CD4-positive, CD25-positive, alpha-beta regulatory T cell (primary cell): ENCODE measurements around the gene MRPL24. TPM values are rescaled to one million over a fixed set of nuclear protein-coding genes. Genes with fewer than 3 reads are reported as not detected.
A peak's percentile ranks its signal among the peaks of the same experiment; 100 is the strongest.

Experiments
- ATAC-seq, 2 donors: fragments of 150-1000 bp; cut with Tn5 transposase; one replicate each; pipeline ENCODE4 v1.10.0; 2021; ENCODE audit warnings: low read depth in 2 of 2, moderate number of reproducible peaks in 2 of 2, moderate library complexity in 1 of 2
- DNase-seq, 3 donors: peaks; one replicate each; pipeline versions ENCODE4 v3.0.0 to v3.0.0-alpha.2; 2012 to 2022; ENCODE audit warnings: mixed read lengths in 1 of 3
- H3K27ac ChIP-seq: one replicate; pipeline ENCODE4 v1.7.0; 2013; ENCODE audit warnings: mild to moderate bottlenecking, low read length; ENCODE audit not compliant: insufficient read depth, poor library complexity, severe bottlenecking
- H3K27me3 ChIP-seq: one replicate; pipeline ENCODE4 v1.7.0; 2013; ENCODE audit warnings: low read length; ENCODE audit not compliant: control insufficient read depth, insufficient read depth
- H3K36me3 ChIP-seq: one replicate; pipeline ENCODE4 v1.7.0; 2013; ENCODE audit warnings: mild to moderate bottlenecking, low read length, moderate library complexity; ENCODE audit not compliant: control insufficient read depth, insufficient read depth
- H3K4me1 ChIP-seq: 2 replicates; pipeline ENCODE4 v1.7.0; 2013; ENCODE audit warnings: mild to moderate bottlenecking, low read length; ENCODE audit not compliant: insufficient read depth, control insufficient read depth, poor library complexity, severe bottlenecking
- H3K4me3 ChIP-seq: one replicate; pipeline ENCODE4 v1.7.0; 2013; ENCODE audit warnings: low read depth, mild to moderate bottlenecking, low read length, moderate library complexity
- H3K9me3 ChIP-seq, 2 experiments: 1 replicate in 1 of 2; 2 replicates in 1 of 2; pipeline ENCODE4 v1.7.0; 2013; ENCODE audit warnings: low read length in 2 of 2, mild to moderate bottlenecking in 1 of 2, moderate library complexity in 1 of 2; ENCODE audit not compliant: control insufficient read depth in 2 of 2
- H3K27ac Mint-ChIP-seq, 3 donors: one replicate each; pipeline ENCODE4 v1.8.0; 2020 to 2022; ENCODE audit warnings: mild to moderate bottlenecking in 3 of 3, mixed read lengths in 3 of 3, moderate library complexity in 2 of 3
- H3K27me3 Mint-ChIP-seq: one replicate; pipeline ENCODE4 v1.8.0; 2022; ENCODE audit warnings: mild to moderate bottlenecking, mixed read lengths
- H3K36me3 Mint-ChIP-seq: one replicate; pipeline ENCODE4 v1.8.0; 2020; ENCODE audit warnings: mixed read lengths
- H3K4me1 Mint-ChIP-seq, 4 donors: one replicate each; pipeline ENCODE4 v1.8.0; 2020 to 2022; ENCODE audit warnings: mixed read lengths in 4 of 4, mild to moderate bottlenecking in 1 of 4
- H3K4me3 Mint-ChIP-seq, 4 donors: one replicate each; pipeline ENCODE4 v1.8.0; 2020 to 2022; ENCODE audit warnings: mild to moderate bottlenecking in 4 of 4, mixed read lengths in 4 of 4, moderate library complexity in 3 of 4
- H3K9me3 Mint-ChIP-seq, 7 donors: one replicate each; pipeline ENCODE4 v1.8.0; 2020 to 2022; ENCODE audit warnings: mixed read lengths in 7 of 7, mild to moderate bottlenecking in 3 of 7, moderate library complexity in 2 of 7
- polyA plus RNA-seq, 4 donors: library from polyadenylated mRNA; unstranded; fragments of 300-500 nt; fragmentation: Illumina TruSeq; gene quantifications; one replicate each; pipeline ENCODE4 v1.2.3, GENCODE V29; 2021
- total RNA-seq: library from RNA; stranded (reverse); gene quantifications from one replicate; pipeline ENCODE4 v1.2.3, GENCODE V29; 2022

MRPL24 gene
- total and polyA plus RNA-seq, 5 donors from 2014 or later, result 18.2 to 86.4 (median 77.7) TPM

DNA sequence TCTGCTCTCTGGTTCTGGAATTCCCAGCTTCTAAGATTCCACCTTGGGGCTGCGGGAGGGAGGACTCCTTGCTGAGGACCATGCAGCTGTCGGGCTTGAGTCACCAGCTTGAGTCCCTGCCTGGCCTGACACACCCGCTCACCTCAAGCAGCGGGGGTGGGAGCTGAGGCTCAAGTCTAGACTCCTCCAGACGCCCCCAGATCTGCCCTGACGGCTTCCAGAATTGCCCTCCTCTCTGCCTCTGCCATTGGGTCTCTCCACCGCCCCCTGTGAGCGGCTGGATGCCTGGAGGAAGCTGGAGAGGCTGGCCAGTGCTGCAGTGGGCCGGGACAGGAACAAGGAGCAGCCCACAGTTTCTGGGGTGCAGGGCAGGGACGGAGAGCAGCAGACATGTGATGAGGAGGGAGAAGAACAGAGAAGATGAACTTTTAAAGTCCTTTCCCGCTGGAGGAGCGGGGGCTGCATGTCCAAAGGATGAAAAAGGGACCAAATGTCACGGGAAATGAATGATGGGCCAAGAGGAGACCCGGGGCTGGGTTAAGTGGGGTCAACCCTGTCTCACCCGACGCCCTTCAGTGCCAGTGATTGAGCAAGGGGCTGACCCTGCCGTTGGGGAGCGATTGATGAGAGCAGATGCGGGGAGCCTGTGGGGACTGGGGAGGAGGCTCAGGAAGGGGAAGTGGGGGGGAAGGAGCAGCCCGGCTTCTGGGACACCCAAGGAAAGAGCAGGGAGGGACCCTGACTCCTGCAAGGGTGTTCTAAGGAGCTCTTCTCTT is 49.0 kb downstream of the MRPL24 start:
- Histone ChIP-seq H3K4me3 (no peak overlapping the region), H3K27me3 (peaks cover 7% of the 10 kb centered on the region), H3K36me3 (no peaks in the 10 kb centered on the region), H3K4me1 (peaks cover 16% of the 10 kb centered on the region), H3K27ac (no peak overlapping the region), H3K9me3 (no peaks in the 10 kb centered on the region)
- Mint-ChIP-seq H3K4me1 (peaks cover 0 to 28% (median 13%) of the 10 kb centered on the region in 4 donors), H3K27me3 (peaks cover 71% of the 10 kb centered on the region), H3K4me3 (no peak overlapping the region), H3K27ac (no peak overlapping the region), H3K9me3 (no peaks in the 10 kb centered on the region), H3K36me3 (no peaks in the 10 kb centered on the region)
- ATAC-seq (no peak), DNase-seq (no peak)

- H3K27me3 Mint-ChIP-seq, result peaks cover 67% of the 10 kb centered on the region
- H3K9me3 Mint-ChIP-seq, result no peaks in the 10 kb centered on the region
- no peak overlapping the region for H3K27ac ChIP-seq
- H3K4me1 ChIP-seq, result peaks cover 16% of the 10 kb centered on the region
- no peak overlapping the region for H3K4me3 ChIP-seq
- H3K36me3 Mint-ChIP-seq, result no peaks in the 10 kb centered on the region
- no peak overlapping the region for H3K27ac Mint-ChIP-seq
- ATAC-seq (no peak), DNase-seq (no peak)
- H3K4me1 Mint-ChIP-seq, result peaks cover 0 to 28% (median 13%) of the 10 kb centered on the region in 4 donors
- no peaks in the 10 kb centered on the region for H3K36me3 ChIP-seq
- no peak overlapping the region for H3K4me3 Mint-ChIP-seq
- no peaks in the 10 kb centered on the region for H3K9me3 ChIP-seq
- peaks cover 7% of the 10 kb centered on the region for H3K27me3 ChIP-seq
Observed at GRCh38 chr1:156691191-156691590, 49.7 kb downstream of the MRPL24 start.

DNA sequence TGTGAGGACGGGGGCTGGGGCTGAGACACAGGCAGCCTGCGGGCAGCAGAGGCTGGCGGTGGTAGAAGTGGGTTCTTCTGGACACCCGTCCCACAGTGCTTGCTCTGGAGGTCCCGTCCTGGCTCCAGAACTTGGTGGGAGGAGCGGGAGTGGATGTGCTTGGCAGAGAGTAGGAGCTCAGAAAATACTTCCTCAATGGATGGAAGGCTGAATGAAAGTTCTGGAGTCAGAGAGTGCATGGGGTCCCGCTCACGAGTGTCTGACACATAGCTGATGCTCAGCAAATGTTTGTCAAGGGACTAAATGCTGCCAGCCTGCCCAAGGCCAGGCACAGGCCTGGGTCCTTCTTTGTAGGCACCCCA is 50.2 kb downstream of the MRPL24 start:
- Histone ChIP-seq H3K27ac (no peak overlapping the region), H3K9me3 (no peaks in the 10 kb centered on the region), H3K27me3 (peaks cover 7% of the 10 kb centered on the region), H3K4me1 (peaks cover 16% of the 10 kb centered on the region), H3K36me3 (no peaks in the 10 kb centered on the region), H3K4me3 (no peak overlapping the region)
- Mint-ChIP-seq H3K27me3 (peaks cover 70% of the 10 kb centered on the region), H3K4me3 (no peak overlapping the region), H3K9me3 (no peaks in the 10 kb centered on the region), H3K36me3 (no peaks in the 10 kb centered on the region), H3K27ac (no peak overlapping the region), H3K4me1 (peaks cover 0 to 28% (median 13%) of the 10 kb centered on the region in 4 donors)
- ATAC-seq (no peak), DNase-seq (no peak)

DNA sequence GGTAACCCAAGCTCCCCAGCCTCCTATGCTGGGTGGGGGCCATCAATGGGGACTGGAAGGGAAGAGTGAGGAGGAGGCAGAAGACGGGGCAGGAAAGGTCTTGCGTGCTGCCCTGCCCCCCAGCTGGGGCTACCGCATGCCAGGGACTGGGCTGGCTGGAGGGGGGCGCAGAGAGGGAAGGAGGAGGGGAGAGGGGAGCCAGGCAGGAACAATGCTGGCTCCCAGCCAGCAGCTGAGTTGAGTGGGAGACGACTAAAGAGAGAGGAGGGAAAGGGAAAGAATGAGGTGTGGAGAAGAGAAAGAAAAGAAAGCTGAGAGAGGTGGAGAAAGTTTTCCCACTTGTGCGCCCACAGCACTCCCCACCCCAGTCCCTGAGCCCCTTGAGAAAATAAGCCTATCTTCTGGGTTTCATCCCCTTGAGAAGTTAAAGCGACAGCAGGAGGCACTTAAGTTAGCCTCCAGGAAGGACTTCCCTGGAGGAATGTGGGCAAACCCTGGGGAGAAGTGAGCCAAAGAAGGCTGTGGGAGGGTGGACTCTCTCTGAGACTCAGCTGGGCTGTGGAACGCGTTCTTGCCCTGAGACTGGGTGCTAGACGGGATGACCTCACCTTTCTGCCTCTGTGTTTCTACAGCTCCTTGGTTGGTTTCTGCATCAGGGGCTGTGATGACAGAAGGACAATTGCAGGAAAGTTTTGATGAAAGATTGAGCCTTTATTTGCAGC is 50.8 kb downstream of the MRPL24 start:
- ATAC-seq (no peak), DNase-seq (no peak)
- Mint-ChIP-seq H3K27me3 (peaks cover 73% of the 10 kb centered on the region), H3K36me3 (no peaks in the 10 kb centered on the region), H3K4me1 (peaks cover 0 to 28% (median 13%) of the 10 kb centered on the region in 4 donors), H3K4me3 (no peak overlapping the region), H3K27ac (no peak overlapping the region), H3K9me3 (no peaks in the 10 kb centered on the region)
- Histone ChIP-seq H3K9me3 (no peaks in the 10 kb centered on the region), H3K36me3 (no peaks in the 10 kb centered on the region), H3K4me3 (no peak overlapping the region), H3K27me3 (peaks cover 7% of the 10 kb centered on the region), H3K4me1 (peaks cover 16% of the 10 kb centered on the region), H3K27ac (no peak overlapping the region)

DNA sequence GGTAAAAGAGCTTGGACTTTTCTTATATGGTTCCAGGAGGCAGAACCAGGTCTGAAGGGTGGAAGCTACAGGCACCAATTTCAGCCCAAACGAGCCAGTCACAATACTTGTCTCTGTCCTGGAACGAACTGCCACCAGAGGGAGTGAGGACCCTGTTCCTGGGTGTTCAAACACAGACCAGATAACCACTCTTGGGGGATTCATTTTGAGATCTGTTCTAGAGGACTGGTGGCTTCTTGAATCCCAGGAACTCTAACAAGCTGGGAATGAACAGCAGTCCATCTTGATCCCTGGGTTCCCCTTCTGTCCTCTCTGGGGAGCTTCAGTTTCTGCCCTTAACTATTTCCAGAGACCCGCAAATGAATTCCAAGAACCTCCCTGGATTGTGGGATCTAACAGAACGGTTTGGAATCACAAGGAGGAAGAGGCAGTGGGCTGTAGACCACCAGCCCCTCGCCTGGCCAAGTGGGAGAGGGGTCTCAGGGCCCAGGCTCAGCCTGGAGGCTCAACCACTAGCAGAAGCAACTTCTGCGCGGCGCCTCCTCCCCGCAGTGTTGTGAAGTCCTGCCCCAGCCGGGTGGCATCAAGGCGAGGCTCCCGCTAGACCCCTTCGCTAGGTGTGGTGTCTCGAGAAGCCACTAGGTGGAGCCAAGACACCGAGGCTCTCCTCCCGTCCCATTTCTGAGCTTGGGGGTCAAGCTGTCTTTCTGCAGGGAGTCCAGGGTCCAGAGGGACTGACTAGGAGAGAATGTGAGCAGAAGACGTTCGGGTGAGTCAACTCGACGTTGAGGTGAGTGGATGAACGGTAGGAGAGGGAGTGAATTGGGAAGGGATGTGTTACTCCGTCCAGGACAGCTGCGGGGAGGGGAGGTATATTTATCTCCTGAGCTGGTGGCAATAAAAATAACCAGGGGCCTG is 51.6 kb downstream of the MRPL24 start:
- Histone ChIP-seq H3K9me3 (no peaks in the 10 kb centered on the region), H3K36me3 (no peaks in the 10 kb centered on the region), H3K27me3 (peaks cover 7% of the 10 kb centered on the region), H3K27ac (no peak overlapping the region), H3K4me3 (no peak overlapping the region), H3K4me1 (peaks cover 16% of the 10 kb centered on the region)
- peaks cover 0 to 31% (median 10%) of the 10 kb centered on the region in 4 donors for H3K4me1 Mint-ChIP-seq
- H3K27ac Mint-ChIP-seq, result no peak overlapping the region
- no peaks in the 10 kb centered on the region for H3K9me3 Mint-ChIP-seq
- H3K27me3 Mint-ChIP-seq, result peaks cover 67% of the 10 kb centered on the region
- H3K4me3 Mint-ChIP-seq, result peak overlapping the region in 1 of 4 donors; percentile 67
- H3K36me3 Mint-ChIP-seq, result no peaks in the 10 kb centered on the region
- peak; percentile 91 to 92 for ATAC-seq
- DNase-seq, result peak; percentile 65 to 78 (median 76)

Other genes starting within 250 kb of the MRPL24 start
- 186 TPM for gene MEF2D, start 240.3 kb downstream of the MRPL24 start, total RNA-seq
- 10 to 100 TPM in 1 of 4 donors, 1 to 10 TPM in 3; 4.6 to 11.5 (median 6.4) TPM for gene MEF2D, start 240.3 kb downstream of the MRPL24 start, polyA plus RNA-seq
- 0.10 TPM for gene IQGAP3, start 168.5 kb downstream of the MRPL24 start, total RNA-seq
- gene IQGAP3, start 168.5 kb downstream of the MRPL24 start, polyA plus RNA-seq, result under 1 TPM; 0.05 to 0.98 (median 0.41) TPM
- 2.3 TPM for gene TTC24, start 161.4 kb downstream of the MRPL24 start, total RNA-seq
- under 1 TPM in 3 of 4 donors, not detected in 1; 0.34 to 0.65 (median 0.35) TPM for gene TTC24, start 161.4 kb downstream of the MRPL24 start, polyA plus RNA-seq
- 29.2 TPM for gene NAXE, start 149.3 kb downstream of the MRPL24 start, total RNA-seq
- gene NAXE, start 149.3 kb downstream of the MRPL24 start, polyA plus RNA-seq, result 100 to 1,000 TPM in 1 of 4 donors, 10 to 100 TPM in 3; 87.3 to 102 (median 92.2) TPM
- gene GPATCH4, start 139.6 kb downstream of the MRPL24 start, total RNA-seq, result 27.5 TPM
- gene GPATCH4, start 139.6 kb downstream of the MRPL24 start, polyA plus RNA-seq, result 10 to 100 TPM; 20.2 to 34.6 (median 27.6) TPM
- gene HAPLN2, start 121.7 kb downstream of the MRPL24 start, total RNA-seq, result not detected
- gene HAPLN2, start 121.7 kb downstream of the MRPL24 start, polyA plus RNA-seq, result not detected
- not detected for gene BCAN, start 99.0 kb downstream of the MRPL24 start, total RNA-seq
- gene BCAN, start 99.0 kb downstream of the MRPL24 start, polyA plus RNA-seq, result not detected
- 0.10 TPM for gene NES, start 63.7 kb downstream of the MRPL24 start, total RNA-seq
- gene NES, start 63.7 kb downstream of the MRPL24 start, polyA plus RNA-seq, result not detected
- gene CRABP2, start 35.5 kb downstream of the MRPL24 start, total RNA-seq, result 5.1 TPM
- not detected for gene CRABP2, start 35.5 kb downstream of the MRPL24 start, polyA plus RNA-seq
- gene METTL25B, start 12.6 kb downstream of the MRPL24 start, total RNA-seq, result 19.0 TPM
- 1 to 10 TPM; 4.3 to 8.7 (median 7.2) TPM for gene METTL25B, start 12.6 kb downstream of the MRPL24 start, polyA plus RNA-seq
- gene ISG20L2, start 12.3 kb downstream of the MRPL24 start, total RNA-seq, result 76.7 TPM
- 10 to 100 TPM; 15.8 to 17.8 (median 17.0) TPM for gene ISG20L2, start 12.3 kb downstream of the MRPL24 start, polyA plus RNA-seq
- 87.6 TPM for gene HDGF, start 10.6 kb upstream of the MRPL24 start, total RNA-seq
- gene HDGF, start 10.6 kb upstream of the MRPL24 start, polyA plus RNA-seq, result 10 to 100 TPM; 26.9 to 50.2 (median 36.7) TPM
- gene PRCC, start 26.4 kb upstream of the MRPL24 start, total RNA-seq, result 67.8 TPM
- 10 to 100 TPM; 35.5 to 43.3 (median 36.4) TPM for gene PRCC, start 26.4 kb upstream of the MRPL24 start, polyA plus RNA-seq
- 158 TPM for gene SH2D2A, start 75.8 kb upstream of the MRPL24 start, total RNA-seq
- gene SH2D2A, start 75.8 kb upstream of the MRPL24 start, polyA plus RNA-seq, result 10 to 100 TPM; 27.3 to 36.4 (median 31.2) TPM
- gene INSRR, start 118.0 kb upstream of the MRPL24 start, total RNA-seq, result 0.07 TPM
- not detected for gene INSRR, start 118.0 kb upstream of the MRPL24 start, polyA plus RNA-seq
- 0.91 TPM for gene NTRK1, start 119.8 kb upstream of the MRPL24 start, total RNA-seq
- under 1 TPM in 3 of 4 donors, not detected in 1; 0.06 to 0.44 (median 0.10) TPM for gene NTRK1, start 119.8 kb upstream of the MRPL24 start, polyA plus RNA-seq
- gene PEAR1, start 152.6 kb upstream of the MRPL24 start, total RNA-seq, result 1.3 TPM
- not detected for gene PEAR1, start 152.6 kb upstream of the MRPL24 start, polyA plus RNA-seq
- not detected for gene LRRC71, start 179.5 kb upstream of the MRPL24 start, total RNA-seq
- not detected for gene LRRC71, start 179.5 kb upstream of the MRPL24 start, polyA plus RNA-seq